ENCODE data around the gene SC5D.

The SC5D gene

DNA sequence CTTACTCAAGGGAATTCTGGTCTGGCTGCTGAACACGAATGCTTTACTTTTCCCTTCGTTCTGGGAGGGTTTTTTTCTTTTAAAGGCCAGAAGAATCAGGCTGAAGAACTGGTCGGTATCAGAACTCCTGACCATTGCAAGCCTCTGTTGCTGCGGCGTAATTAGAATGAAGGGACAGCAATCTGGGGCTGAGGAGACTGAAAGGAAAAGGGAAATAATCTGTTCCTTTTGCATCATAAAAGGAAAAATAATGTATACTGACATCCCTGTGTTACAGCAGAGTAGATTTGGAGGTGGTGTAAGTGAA, 670 bp downstream of the SC5D start:
- DNase-seq: no peak

DNA sequence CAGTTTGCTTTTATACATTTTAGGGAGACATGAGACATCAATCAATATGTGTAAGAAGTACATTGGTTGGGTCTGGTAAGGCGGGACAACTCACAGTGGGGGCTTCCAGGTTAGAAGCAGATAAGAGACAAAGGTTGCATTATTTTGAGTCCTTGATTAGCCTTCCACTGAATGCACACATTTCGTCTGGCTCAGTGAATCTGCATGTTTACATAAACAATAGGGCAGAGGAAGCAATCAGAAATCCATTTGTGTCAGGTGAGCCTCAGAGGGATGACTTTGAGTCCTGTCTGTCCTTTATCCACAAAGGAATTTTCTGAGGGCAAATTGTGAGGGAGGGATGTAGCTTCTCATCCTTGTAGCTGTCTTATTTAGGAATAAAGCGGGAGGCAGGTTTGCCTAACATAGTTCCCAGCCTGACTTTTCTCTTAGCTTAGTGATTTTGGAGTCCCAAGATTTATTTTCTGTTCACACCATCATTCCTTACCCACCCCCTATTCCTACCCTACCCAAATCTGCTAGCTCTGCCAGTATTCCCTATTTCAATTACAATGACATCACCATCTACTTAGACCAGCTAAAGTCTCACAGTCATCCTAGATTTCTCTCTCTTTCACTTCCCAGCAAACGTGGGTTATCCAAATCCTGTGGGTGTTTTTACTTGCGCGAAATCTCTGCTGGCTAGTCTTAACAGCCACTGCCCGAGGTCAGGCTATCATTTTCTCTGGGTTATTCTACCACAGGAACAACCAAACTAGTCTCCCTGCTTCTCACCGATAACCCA, 2.9 kb downstream of the SC5D start:
- DNase-seq: no peak

DNA sequence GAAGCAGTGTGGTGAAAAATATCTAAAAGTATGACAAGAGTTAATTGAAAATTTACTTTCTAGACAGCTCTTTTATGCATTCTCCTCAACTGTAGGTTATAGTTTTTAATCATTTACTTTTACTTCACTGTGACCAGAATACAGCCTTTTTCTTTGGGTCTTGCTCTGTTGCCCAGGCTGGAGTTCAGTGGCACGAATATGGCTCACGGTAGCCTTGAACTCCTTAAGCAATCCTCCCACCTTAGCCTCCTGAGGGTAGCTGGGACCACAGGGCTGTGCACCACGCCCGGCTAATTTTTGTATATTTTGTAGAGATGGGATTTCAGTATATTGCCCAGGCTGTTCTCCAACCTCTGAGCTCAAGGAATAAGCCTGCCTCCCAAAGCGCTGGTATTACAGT, 5.3 kb downstream of the SC5D start:
- no peak for DNase-seq

DNA sequence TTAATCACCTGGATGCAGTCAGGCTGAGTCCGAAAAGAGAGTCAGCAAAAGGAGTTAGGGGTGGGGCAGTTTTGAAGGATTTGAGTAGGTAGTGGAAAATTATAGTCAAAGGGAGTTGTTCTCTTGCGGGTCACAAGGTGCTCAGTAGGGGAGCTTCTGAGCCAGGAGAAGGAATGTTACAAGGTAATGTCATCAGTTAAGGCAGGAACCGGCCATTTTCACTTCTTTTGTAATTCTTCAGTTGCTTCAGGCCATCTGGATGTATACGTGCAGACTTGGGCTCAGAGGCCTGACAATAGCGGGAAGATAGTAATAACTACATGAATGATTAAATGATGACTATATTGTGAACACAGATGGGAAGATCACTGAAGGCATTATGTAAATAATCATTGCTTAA, 6.2 kb downstream of the SC5D start:
- no peak for DNase-seq

DNA sequence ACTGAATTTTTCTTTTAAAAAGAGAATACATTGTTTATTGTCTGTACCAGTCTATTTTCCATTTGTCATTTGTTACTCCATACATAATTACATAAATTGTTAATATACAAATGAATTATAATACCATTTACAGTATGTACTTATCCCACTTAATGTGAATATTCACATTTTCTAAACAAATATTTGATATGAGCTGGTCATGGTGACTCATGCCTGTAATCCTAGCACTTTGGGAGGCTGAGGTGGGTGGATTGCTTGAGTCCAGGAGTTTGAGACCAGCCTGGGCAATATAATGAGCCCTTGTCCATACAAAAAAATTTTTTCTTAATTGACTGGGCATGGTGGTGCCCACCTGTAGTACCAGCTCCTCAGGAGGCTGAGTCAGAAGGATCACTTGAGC, 6.8 kb downstream of the SC5D start:
- no peak for DNase-seq

DNA sequence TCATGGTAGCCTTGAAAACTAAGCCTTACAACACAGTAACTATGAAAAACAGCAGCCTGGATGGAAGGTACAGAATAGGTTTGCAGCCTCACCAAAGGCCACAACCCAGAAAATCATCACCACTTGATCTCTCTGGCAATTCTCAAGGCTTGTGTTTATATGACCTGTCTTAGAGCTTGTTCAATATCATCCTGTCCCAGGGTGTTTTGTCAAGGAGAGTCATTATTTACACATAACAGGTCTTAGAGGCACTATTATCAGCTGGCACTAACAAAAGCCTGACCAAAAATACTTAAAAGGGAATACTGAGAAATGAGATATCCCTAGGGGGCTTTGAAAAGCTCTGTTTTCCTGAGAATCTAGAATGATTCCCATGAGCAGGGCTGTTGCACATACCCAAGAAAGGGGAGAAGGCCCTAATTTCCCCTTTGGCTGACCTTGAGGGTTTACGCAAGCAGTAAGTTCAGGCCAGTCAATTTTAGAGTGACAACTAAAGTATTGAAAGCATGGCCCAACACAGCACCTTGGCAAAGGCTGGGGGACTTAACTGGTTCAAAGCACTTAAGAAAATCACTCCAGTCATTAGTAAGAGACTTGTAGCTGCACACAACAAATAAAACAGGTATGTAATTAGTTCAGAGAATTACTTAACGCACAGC, 7.9 kb downstream of the SC5D start:
- DNase-seq: no peak

DNA sequence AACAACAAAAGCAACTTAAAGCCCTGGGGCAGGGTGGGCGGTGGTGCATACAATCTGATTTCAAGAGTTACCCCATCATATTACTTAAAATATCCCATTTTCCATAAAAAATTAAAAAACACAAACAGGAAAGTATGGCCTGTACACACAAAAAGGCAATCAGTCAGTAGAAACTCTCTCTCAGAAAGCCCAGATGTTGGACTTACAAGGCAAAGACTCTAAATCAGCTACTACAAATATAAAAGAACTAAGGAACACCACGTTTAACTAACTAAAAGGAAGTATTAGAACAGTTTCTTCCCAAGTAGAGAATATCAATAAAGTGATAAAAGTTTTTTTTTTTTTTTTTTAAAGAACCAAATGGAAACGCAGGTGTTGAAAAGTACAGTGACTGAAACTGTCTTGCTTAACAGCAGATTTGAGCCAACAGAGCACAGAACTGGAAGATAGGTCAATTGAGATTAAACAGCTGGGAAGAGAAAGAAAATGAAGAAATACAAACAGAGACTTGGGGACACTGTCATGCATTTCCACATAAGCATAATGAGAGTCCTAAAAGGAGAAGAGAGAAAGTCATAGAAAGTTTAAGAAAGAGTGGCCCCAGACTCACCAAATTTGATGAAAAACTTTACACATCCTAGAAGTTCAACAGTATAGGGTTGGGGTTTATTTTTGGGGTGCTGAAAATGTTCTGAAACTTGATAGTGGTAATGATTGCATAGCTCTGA, 8.6 kb downstream of the SC5D start:
- DNase-seq: no peak

DNA sequence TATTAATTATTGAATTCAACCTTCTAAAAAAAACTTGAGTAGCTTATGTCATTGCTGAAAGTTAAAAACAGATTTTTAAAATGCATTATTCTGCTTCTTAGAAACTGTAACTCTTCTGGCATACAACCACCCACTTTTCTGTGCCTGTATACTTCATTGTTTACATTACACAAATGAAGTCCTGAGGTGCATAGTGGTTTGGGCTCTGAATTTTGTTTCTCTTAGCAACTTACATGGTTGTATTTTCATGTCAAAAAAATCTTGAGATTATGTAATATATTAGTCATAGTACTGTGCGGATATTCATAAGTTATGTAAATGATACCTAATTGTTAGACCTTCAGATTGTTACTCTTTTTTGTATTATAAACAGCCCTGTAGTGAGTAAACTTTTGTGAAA, 12.2 kb downstream of the SC5D start:
- DNase-seq: no peak

DNA sequence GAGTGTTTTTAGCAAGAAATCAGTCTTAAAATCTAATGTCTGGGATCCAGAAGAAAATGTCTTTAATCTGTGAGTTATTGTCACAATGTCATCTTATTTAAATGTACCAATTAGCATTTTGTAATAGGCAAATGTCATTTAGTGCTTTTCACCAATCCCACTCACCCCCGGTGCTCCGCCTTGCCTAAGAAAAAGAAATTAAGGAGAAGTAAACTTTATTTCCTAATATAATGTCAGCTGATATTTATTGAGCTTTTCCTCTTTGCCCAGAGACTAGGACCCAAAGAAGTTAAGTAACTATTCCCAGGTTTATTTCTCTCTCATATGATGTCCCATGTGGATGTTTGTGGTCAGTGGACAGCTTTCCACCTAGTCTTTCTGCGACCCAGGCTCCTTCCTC, 16.2 kb downstream of the SC5D start:
- no peak for DNase-seq

DNA sequence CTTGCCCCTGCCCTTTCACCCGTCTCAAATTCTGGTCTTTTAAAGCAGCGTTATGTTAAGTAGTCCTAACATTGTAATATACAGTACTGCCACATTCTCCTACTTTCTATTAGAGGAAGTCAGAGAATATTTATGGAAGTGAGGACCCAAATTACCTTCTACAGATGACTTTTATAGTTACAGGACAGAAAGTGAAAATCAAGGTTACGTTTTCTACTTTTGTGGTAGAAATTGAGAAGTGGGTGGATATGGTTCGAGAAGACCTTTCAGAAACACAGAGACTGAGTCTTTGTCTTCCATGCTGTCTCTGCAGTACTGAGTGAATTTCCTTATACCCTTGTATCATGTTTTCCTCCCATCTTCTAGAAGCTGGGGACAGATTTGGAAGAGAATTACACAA, 17.1 kb downstream of the SC5D start:
- DNase-seq: no peak

DNA sequence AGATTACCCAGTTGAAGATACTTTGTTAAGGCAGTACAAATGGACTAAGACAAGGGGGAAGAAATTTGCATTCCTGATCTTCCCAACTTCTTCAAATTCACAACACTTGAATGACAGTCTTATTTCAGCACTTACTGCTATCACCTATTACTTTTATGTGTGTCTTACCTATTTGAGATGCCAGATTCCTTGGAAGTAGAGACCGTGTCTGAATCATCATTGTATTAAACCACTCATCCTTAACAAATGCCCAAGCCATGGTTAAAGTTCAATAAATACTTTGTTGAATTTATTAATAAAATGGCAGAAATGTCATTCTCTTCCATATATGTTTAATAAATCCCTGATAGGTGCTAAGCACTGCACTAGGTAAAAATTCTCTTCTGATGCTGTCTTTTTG, 18.3 kb downstream of the SC5D start:
- DNase-seq: no peak

DNA sequence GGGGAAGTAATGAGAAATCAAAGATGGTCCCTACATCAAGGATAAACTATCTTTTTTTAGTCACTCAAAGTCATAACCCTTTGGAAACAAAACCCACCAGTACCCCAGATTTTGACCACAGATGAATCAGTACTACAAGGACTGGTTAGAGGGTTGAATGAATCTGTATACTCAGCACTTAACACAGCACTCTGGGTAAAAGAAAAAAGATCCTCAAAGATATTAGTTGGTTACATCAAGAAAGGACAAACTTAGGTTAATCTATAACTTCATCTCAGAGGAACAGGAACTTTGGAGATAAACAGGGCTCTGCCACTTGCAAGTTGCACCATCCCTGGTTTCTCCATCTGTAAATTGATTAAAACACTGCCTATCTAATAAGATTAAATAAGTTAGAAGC, 18.8 kb downstream of the SC5D start:
- DNase-seq: no peak

DNA sequence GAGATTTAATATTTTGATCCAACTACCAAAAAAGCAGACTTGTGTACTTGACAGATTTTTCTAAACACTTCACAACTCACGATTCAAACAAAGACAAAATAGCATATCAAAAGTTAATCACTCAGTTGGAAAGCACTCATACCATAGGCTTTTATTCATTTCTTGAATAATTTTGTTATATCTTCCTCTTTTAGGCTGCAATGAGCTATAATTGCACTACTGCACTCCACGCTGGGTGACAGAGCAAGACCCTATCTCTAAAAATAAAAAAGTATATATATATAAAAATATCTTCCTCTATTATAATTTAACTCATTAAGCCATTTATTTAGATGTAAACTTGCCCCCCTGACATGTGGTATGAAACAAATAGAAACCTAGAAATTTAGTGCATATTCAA, 19.9 kb downstream of the SC5D start:
- no peak for DNase-seq

DNA sequence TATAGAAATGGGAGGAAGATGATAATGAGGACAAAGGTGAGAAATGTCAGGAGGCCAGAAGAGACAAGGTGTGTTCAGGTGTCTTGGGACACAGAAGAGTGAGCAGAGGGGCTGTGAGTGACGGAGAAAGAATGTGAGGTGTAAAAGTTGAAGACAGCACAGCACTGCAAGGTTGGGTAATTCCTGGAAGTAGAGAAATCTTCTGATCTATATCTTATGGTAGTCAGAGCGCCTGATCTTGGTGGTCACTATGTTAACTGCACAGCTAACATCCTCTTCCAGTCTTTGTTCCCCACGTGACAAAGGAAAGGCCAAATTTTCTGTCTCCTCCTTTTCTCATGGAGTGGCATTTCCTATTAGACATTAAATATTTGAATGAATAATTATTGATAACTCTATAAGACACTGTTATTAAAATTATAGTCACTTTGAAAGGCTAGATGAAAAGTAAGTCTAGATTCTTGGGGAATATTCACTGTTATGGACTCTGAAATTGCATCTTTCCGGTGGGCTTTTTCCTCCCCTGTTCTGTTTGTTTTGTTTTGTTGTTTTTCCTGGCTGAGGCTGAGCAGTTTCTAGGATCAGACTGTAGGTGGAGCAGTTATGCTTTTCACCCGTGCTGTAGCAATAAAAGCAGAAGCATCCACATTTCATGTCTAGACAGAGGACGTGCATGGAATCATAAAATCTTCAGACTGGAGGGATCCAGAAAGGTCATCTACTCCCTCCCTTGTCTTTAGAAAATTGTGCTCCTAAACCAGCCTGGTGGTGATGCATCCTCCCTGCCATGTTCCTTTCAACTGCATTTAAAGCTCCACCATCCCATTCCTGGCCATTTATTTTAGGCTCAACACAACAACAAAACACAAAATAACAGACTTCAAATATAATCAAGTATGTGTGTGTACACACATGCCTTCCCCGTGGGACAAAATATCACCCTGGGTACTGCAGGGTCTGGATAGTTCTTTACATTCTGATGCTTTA, 26.6 kb downstream of the SC5D start:
- no peak for DNase-seq

DNA sequence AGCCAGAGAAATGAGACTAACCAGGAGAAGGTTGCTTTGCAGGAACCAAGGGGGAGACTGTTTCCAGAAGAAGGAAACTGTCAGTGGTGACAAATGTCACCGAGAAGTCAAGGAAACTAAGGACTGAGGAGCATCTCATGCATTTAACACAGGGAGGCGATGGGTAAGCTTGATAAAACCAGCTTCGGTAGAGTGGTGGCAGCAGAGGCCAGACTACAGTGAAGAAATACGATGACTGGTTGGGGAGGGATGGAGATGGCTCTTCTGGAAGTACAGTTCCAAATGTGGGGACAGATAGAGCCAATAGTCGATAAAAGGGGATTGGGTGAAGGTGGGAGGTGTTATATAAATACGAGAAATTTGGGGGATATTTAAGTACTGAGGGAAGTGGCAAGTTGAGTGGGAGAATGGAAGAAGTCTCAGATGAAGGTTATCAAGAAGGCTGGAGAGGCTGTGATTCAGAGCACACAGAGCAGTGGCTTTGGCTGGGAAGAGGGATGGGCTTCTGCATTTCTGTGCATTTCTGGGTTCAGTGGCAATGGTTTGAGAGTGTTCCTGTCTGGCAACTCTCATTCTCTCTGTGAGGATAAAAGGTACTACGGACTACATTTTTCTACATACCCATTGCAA, 29.2 kb downstream of the SC5D start:
- no peak for DNase-seq

DNA sequence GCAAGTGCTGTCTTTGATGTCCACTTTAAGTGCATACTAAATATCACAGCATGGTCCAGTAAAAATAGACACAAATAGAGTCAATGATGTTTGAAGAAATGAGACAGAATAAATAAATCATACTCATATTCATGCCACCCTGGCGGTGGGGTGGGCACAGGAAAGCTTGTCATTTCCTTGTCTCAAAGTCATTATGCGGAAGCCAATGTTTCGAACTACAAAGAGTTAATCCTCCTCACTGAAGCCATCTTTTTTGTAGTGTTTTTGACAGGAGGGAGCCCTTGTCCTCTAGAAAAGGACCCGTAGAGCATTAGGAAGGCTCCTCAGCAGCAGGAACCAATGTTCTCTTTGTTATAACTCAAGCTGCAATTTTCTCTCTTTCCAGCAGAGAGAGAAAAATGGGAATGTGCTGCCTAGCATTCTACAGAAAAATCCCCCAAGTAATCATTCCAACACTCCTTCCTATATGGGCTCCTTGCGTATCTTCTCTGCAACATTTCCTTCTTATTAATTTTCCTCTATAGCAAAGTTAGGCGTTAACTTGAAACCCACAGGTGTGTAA, 30.6 kb downstream of the SC5D start:
- no peak for DNase-seq

DNA sequence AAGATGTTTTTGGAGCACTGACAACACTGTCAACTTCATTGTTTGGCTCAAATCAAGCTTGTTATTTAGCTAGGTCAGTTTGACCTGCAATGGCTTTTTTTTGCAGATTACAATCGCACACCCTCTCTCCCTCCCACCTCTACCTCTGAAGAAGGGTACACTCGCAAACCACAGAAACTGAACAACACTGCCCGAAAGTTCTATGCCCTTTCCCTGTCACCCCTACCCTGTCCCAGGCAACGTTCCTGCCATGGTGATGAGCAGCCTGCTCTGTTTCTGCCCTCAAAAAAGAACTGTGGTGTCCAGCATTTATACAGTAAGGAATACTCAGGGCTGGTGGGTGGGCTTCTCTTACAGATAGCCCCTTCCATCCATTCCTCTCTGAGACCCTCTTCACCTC, 33.7 kb downstream of the SC5D start:
- no peak for DNase-seq

DNA sequence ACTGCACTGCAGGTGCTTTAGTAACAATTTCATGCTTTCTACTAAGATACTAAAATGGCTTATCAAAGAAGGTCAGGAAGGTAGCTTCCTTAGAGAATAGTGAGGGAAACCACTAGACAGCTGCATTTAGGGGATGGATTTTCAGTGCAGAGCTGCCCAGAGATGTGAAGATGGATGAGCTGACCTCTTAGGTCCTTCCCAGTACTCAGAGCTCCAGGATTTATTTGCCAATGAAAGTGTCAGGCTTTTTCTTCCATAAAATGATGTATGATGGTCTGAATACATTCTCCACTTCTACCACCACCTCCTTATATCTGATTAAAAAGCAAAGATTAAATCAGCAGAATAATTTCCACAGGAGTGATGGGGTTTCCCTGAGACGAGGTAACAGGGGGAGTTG, 35.0 kb downstream of the SC5D start:
- DNase-seq: no peak

DNA sequence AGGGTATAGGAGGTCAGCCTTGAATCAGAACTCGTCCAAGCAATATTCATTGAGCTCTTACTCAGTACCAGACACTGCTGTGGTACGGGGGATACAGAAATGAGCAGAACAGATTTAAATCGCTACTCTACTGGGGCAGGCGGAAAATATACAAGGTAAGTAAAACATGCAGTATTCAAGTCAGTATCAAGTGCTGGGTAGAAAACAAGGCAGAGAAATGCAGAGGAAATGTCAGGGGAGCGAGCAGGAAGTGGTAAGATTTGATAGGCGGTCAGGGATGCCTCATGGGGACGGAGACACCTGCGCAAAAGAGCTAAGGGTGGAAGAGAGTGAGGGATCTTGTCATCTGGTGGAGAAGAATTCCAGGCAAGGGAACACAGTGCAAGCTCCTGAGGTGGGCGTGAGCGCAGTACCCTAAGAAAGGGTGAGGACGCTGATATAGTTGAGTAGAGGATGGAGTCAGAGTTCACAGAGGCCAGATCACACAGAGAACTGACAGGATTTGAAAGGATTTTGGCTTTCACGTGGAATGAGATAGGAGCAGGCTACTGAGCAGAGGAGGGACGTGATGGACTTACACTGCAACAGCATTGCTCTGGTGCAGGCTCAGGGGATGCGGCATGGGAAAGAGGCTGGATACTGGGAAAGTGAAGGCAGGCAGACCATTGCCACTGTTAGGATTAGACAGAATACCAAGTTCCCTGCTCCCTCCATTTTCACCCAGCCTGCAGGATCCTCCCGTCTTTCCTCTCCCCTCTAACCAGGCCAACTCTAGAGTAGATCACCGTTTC, 35.8 kb downstream of the SC5D start:
- no peak for DNase-seq

DNA sequence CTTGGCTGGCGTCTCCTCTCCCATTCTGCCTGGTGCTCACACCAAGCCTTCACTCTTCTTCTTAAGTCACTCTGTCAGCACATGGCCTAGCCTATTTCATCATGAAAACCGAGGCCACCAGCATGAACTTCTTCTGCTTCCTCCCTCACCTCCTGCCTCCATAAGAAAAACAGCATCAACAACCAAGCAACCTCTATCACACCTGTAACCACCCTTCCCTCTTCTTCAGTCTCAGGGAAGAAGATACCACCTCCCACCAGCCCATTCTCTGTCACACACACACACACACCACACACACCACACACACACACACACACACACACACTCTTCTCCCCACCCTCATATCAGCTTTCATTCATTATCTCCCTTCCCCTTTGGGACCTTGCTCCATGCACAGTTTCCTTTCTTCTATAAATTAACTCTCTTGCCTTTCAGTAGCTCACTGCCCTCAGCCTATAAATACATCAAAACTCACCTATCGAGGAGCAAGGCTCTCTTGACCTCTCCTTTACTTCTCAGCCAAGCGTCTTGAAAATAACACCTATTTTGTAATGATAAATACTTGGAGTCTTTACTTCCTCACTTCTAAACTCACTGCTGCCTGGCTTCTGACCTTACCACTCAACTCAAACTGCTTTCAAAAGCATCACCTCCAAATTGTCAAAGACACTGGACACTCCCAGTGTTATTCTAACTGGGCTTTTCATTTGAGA, 36.6 kb downstream of the SC5D start:
- DNase-seq: no peak
